Fibroblast of upper back skin (primary cell): ENCODE measurements around the gene CYGB.

Experiments
- DNase-seq: peaks from one replicate; pipeline ENCODE4 v3.0.0-alpha.2; 2013

CYGB gene

GRCh38 chr17:76497979-76498875 lies 39.3 kb downstream of the CYGB start:
- DNase-seq = peak; percentile 75

DNA sequence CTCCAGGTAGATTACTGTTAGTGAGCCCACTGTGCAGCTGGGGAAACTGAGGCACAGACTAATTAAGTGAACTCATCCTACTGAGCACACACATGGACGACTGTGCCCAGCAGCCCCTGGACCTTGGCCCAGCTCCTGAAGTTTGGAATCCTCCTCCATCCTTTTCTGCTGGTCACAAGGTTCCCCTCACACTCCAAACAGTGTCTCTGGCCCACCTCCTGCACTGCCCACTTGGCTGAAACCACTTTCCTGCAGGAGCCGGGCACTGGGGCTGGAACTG lies 39.9 kb downstream of the CYGB start:
- DNase-seq = no peak

DNA sequence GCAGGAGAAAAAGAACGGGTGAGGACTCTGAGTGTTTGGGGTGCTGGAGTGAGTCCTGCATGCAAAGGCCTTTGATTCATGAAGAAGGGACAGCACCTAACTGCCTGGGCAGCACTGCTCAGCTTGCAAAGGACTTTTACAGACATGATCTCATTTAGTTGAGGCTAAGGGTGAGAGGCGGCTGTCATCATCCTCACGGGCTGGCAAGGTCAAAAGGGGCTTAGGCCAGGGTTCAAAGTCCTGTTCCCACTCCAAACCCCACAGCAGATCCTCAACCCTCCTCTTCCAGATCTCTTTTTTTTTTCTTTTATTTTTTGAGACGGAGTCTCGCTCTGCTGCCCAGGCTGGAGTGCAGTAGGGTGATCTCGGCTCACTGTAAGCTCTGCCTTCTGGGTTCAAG lies 41.0 kb downstream of the CYGB start:
- DNase-seq = no peak

GRCh38 chr17:76495663-76496400 lies 41.7 kb downstream of the CYGB start:
- DNase-seq = no peak

DNA sequence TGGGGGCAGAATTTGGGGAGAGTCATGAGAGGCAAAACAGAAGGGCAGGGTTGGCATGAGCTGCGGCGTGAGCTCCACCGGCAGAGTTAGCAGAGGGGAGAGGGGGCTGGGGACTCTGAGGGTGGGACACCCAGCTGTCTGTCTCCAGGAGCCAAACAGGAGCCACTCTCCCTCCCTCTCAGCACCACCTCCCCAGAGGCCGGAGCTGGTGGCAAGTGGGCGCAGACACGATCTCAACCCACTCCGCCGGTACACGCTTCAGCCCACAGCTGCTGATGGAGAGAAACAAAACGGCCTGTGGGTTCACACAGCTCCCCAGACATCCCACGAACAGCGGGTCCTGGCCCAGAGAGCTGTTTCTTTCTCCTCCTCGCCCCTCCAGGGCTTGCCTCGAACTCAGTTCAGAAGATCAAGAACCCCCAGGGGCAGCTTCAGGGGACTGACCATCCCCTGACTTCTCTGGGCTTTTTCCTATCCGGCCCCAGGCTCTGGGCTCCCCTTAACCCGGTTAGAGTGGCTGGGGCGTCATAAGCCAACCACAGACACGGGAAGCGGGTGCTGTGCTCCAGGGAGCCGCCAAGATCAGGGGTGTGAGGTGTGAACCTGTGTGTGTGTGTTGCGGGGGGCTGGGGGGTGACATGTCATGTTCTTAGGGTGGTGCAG lies 43.9 kb downstream of the CYGB start:
- DNase-seq = no peak

- DNase-seq = peak; percentile 48
Observed at GRCh38 chr17:76492989-76493501, 44.5 kb downstream of the CYGB start.

GRCh38 chr17:76492123-76492988 lies 45.2 kb downstream of the CYGB start:
- DNase-seq = no peak

- DNase-seq = no peak
Observed at GRCh38 chr17:76491271-76492122, 46.0 kb downstream of the CYGB start.

DNA sequence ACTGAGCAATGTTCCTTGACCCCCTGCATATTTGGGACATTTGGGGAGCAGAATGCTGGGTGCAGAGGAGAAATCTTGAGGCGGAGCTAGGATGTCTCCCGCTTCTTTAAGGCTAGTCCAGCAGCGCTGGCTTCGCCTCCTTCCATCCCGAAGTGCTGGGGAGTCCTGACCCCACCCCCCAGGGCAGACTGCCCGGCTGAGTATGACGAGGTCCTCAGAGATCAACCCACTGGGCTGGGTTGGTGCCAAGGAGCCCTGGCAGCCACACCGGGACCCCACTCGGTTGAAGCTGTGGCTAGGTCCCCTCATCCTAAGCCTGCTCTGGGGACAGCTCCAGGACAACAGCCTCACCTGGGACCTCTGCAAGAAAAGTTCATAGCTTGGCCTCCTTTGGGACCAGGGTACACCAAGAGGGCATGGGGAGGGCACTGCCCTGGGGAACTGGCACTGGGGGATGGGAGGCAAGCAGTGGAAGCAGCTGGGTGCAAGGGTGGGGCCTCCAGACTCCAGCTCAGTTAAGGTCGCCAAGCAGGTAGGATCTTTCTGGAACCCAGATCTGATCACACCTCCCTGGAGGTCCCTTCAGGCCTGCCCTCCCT lies 47.3 kb downstream of the CYGB start:
- DNase-seq = no peak

DNA sequence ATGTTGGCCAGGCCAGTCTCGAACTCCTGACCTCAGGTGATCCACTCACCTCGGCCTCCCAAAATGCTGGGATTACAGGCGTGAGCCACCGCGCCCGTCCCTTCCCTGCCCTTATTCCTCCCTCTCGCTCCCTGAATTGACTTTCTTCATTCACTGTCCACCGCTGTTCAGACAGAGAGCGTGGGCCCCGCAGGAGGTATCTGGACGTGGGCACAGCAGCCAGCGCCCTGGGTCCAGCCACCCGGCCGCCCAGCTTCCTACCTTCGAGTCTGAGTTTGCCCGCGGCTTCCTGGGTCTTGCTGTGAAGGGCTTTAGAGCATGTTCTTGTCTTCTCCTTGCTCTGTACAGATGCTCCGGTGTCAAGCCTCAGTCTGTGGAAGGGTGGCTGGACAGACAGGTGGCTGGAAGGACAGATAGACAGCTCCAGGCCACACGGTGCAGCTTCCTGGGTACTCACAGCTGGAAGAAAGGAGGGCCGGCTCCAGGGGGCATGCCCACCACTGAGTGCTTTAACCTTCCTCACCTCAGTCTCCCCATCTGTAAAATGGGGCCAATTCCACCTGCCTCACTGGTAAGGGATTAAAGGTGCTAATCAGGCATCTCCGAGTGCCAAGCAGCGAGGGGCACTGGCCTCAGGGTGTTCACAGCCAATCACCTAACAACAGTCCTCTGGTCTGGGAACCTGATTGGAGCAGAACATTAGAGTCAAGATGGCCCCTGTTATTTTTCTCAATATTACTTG lies 49.9 kb downstream of the CYGB start:
- DNase-seq = no peak

GRCh38 chr17:76485569-76485968 lies 51.9 kb downstream of the CYGB start:
- DNase-seq = no peak

DNA sequence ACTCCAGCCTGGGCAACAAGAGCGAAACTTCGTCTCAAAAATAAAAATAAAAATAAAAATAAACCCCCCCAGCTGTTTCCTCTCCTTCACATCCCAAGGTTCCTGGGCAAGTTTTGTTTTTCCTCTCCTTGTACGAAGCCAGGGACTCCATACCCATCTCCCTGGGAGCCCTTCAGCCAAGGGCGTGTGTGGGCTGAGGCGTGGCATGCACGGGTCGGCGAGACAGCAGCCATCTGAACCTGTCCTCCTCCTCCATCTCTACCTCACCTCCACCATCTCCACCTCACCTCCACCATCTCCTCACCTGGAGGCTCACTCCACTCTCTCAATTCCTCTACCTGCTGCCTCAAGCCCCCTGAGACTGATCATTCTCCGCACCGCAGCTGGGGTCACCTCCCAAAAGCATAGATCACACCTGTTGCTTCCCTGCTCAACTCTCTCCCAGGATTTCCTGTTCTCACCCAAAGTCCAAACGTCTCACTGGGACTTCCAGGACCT lies 53.2 kb downstream of the CYGB start:
- DNase-seq = no peak

GRCh38 chr17:76481071-76481655 lies 56.3 kb downstream of the CYGB start:
- no peak for DNase-seq

GRCh38 chr17:76480632-76481031 lies 56.9 kb downstream of the CYGB start:
- peak; percentile 17 for DNase-seq

DNA sequence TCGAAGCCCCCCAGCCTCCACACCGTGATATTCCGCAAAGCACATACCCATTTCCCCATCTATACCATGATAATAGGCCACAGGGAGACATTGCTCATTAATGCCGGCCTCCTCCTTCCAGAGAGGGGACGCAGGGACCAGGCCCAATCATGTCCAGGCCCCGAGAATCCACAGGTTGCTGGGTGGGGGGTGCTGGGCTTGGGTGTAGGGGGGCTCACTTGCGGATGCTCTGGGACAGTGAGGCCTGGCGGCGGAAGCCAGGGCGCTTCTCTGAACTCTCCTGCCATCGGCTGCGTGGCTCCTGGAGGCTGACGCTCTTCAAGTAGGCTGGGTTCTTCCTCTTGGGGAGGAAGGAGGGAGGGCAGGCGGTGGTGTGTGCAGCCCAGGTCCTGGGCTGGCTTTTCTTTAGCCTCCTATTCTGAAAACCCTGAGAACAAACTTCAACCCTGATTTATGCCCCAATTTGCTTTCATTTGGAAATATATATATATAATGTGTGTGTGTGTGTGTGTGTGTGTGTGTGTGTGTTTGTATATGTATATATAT lies 57.9 kb downstream of the CYGB start:
- no peak for DNase-seq

- DNase-seq = no peak
Observed at GRCh38 chr17:76478730-76479514, 58.6 kb downstream of the CYGB start.

- DNase-seq = no peak
Observed at GRCh38 chr17:76478097-76478496, 59.4 kb downstream of the CYGB start.

DNA sequence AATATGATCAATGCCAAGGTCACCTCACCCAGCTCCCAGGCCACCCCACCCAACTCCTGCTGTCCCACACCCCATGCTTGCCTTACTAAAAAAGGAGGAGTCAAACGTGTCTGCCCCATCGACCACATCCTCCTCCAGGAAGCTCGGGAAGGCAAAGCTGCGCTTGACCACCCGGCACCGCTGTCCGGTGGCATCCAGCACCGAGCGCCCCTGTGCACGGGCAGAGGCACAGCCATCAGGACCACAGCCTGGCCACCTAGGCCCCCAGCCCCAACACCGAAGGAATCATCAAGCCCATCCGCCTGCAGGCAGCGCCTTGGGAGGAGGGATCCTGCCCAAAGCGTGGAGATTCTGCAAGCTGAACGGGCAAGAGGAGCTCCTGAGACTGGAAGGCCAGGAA lies 59.9 kb downstream of the CYGB start:
- no peak for DNase-seq
